Small intestine (tissue), 7 donors: Measurements from ENCODE around the gene ATP8B4. TPM values are rescaled to one million over a fixed set of nuclear protein-coding genes. Genes with fewer than 3 reads are reported as not detected.

ENCODE experiments used
- DNase-seq, 2 donors: peaks; one replicate each; pipeline versions ENCODE4 v3.0.0 to v3.0.0-alpha.2; 2013
- FAIRE-seq: peaks from 2 replicates; lab custom pipeline; 2012; peaks lifted over from hg19 to GRCh38; lab: Jason Lieb, UNC
- H3K27ac ChIP-seq, 3 donors: one replicate each; pipeline ENCODE4 v1.5.1; 2013; ENCODE audit warnings: low read length in 2 of 3, mild to moderate bottlenecking in 2 of 3, control low read depth in 1 of 3, inconsistent platforms in 1 of 3, low read depth in 1 of 3, moderate library complexity in 1 of 3
- H3K27me3 ChIP-seq, 3 donors: one replicate each; pipeline ENCODE4 v1.6.1; 2013; ENCODE audit warnings: low read length in 3 of 3, inconsistent platforms in 1 of 3; ENCODE audit not compliant: control insufficient read depth in 3 of 3, insufficient read depth in 3 of 3
- H3K36me3 ChIP-seq, 3 donors: one replicate each; pipeline ENCODE4 v1.6.1; 2013; ENCODE audit warnings: low read length in 3 of 3, inconsistent platforms in 1 of 3, low read depth in 1 of 3, mild to moderate bottlenecking in 1 of 3, moderate library complexity in 1 of 3; ENCODE audit not compliant: control insufficient read depth in 3 of 3, insufficient read depth in 2 of 3
- H3K4me1 ChIP-seq, 3 donors: one replicate each; pipeline ENCODE4 v1.6.1; 2013; ENCODE audit warnings: low read length in 2 of 3, inconsistent platforms in 1 of 3, low read depth in 1 of 3, mild to moderate bottlenecking in 1 of 3, moderate library complexity in 1 of 3; ENCODE audit not compliant: control insufficient read depth in 3 of 3, insufficient read depth in 2 of 3
- H3K4me3 ChIP-seq, 3 donors: one replicate each; pipeline ENCODE4 v1.5.1; 2013; ENCODE audit warnings: low read length in 3 of 3, control low read depth in 1 of 3, inconsistent platforms in 1 of 3, low read depth in 1 of 3, mild to moderate bottlenecking in 1 of 3, moderate library complexity in 1 of 3
- H3K9me3 ChIP-seq, 2 donors: one replicate each; pipeline ENCODE4 v1.6.1; 2013; ENCODE audit warnings: low read depth in 1 of 2, low read length in 1 of 2; ENCODE audit not compliant: control insufficient read depth in 2 of 2, insufficient read depth in 1 of 2
- WGBS, 3 donors: extraction: QIAGEN DNeasy Blood & Tissue Kit; methylation state at CpG; one replicate each; pipeline ENCODE4 v1.1.7; 2013; 5-methylcytosine and 5-hydroxymethylcytosine counted together
- polyA plus RNA-seq, 4 donors: library from polyadenylated mRNA; stranded (reverse) in 3 of 4; unstranded in 1 of 4; fragments of 200-250 nt in 3 of 4; fragments of 120-200 nt in 1 of 4; gene quantifications; one replicate each; pipeline versions ENCODE4 v1.2.1 to v1.2.3, GENCODE V29; 2013
- donor health status: healthy with polysubstance abuse.
- donor health status: control.
- donor health status: control.
- donor health status: Bipolar disorder and iron deficiency.
- donor health status: healthy.

The ATP8B4 gene
- polyA plus RNA-seq, 4 donors = 0.45 to 4.9 (median 1.9) TPM

DNA sequence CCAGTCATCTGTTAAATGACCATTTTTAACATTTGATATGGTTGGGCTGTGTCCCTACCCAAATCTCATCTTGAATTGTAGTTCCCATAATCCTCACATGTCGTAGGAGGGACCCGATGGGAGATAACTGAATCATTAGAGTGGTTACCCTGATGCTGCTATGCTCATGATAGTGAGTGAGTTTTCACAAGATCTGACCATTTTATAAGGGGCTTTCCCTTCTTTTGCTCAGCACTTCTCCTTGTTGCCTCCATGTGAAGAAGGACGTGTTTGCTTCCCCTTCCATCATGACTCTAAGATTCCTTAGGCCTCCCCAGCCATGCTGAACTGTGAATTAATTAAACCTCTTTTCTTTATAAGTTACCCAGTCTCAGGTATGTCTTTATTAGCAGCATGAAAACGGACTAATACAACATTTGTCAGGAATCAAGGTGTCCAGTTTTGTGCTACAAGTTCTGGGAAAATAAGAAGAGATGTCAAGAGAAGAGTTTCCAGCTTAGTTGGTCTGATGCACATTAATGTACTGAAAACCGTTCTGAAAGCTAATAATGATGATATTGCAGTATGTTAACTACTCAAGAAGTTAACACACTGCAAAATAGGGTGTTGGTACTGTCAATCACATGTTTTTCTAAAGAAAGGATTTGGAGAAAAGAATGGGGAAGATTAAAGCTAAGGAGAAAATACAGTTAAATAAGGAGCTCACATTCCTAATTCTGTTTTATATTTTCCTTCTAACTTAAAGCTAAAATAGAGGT, 67.9 kb downstream of the ATP8B4 start:
- H3K4me3 ChIP-seq = no peak overlapping the region
- no peaks in the 10 kb centered on the region for H3K36me3 ChIP-seq
- FAIRE-seq (no peak), DNase-seq (no peak)
- WGBS, 3 donors = 74 to 85% (median 85%) methylated on average over 5 of the region's 5 CpGs
- peaks cover 2 to 34% (median 7%) of the 10 kb centered on the region in 3 donors for H3K4me1 ChIP-seq
- no peaks in the 10 kb centered on the region for H3K27me3 ChIP-seq
- H3K27ac ChIP-seq = peak overlapping the region in 1 of 3 donors; percentile 18
- peaks cover 0 to 7% of the 10 kb centered on the region in 2 donors for H3K9me3 ChIP-seq

GRCh38 chr15:50049871-50050270, 69.2 kb downstream of the ATP8B4 start:
- H3K9me3 ChIP-seq = peaks cover 0 to 7% of the 10 kb centered on the region in 2 donors
- no peak overlapping the region for H3K27ac ChIP-seq
- H3K36me3 ChIP-seq = no peaks in the 10 kb centered on the region
- H3K4me3 ChIP-seq = no peak overlapping the region
- no peaks in the 10 kb centered on the region for H3K27me3 ChIP-seq
- peaks cover 2 to 21% (median 7%) of the 10 kb centered on the region in 3 donors for H3K4me1 ChIP-seq
- FAIRE-seq (no peak), DNase-seq (no peak)

DNA sequence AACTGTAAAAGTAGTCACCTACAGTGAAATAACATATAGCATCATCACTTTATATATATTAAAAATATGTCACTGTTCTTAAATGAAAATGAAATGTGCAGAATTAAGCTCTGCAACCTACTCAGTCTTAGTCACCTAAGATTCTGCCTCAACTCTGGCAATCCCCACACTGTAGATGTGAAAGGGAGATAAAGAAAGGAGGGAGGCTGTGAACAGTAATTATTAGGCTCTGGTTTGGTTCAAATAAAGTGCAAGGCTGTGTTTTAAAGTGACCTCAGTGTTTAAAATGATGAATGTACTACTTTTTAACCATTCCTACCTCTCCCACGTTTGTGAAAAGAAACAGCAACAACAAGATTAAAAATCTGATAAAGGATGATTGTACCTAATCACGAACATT, 72.2 kb downstream of the ATP8B4 start:
- no peak for DNase-seq
- Histone ChIP-seq H3K4me1 (peaks cover 0 to under 1% (median 0%) of the 10 kb centered on the region in 3 donors), H3K27ac (no peak overlapping the region), H3K27me3 (no peaks in the 10 kb centered on the region), H3K36me3 (no peaks in the 10 kb centered on the region), H3K4me3 (no peak overlapping the region), H3K9me3 (no peaks in the 10 kb centered on the region)
- WGBS, 3 donors = 47 to 53% (median 49%) methylated on average over 2 of the region's 2 CpGs
- no peak for FAIRE-seq

- H3K27me3 ChIP-seq = no peaks in the 10 kb centered on the region
- DNase-seq (no peak), FAIRE-seq (no peak)
- no peak overlapping the region for H3K4me3 ChIP-seq
- H3K27ac ChIP-seq = no peak overlapping the region
- H3K9me3 ChIP-seq = no peaks in the 10 kb centered on the region
- H3K36me3 ChIP-seq = no peaks in the 10 kb centered on the region
- 73 to 85% (median 76%) methylated on average over 1 of the region's 1 CpG for WGBS, 3 donors
- no peaks in the 10 kb centered on the region for H3K4me1 ChIP-seq
These were observed 72.9 kb downstream of the ATP8B4 start for GRCh38 chr15:50046159-50046558.

DNA sequence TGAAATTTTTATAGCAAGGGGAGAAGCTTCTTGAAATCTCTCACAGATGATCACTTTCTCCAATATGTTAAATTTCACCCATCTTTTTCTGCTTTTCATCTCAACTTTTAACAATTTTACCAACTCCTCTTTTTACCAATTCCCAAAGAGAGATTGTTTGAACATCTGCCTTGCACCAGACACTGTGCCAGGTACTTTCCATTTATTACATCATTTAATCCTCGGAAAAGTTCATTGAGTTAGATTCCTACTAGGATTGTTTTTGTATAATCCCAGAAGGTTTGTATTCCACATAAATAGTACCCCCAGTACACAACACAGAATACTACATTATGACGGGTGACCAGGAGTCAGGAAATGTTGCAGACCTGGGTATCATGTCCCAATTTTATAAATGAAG, 74.1 kb downstream of the ATP8B4 start:
- Histone ChIP-seq H3K4me1 (no peaks in the 10 kb centered on the region), H3K9me3 (no peaks in the 10 kb centered on the region), H3K27ac (no peak overlapping the region), H3K4me3 (no peak overlapping the region), H3K27me3 (no peaks in the 10 kb centered on the region), H3K36me3 (no peaks in the 10 kb centered on the region)
- FAIRE-seq (no peak), DNase-seq (no peak)
- 35 to 60% (median 45%) methylated on average over 2 of the region's 2 CpGs for WGBS, 3 donors

- FAIRE-seq (no peak), DNase-seq (no peak)
- Histone ChIP-seq H3K27me3 (no peaks in the 10 kb centered on the region), H3K27ac (no peak overlapping the region), H3K4me3 (no peak overlapping the region), H3K36me3 (no peaks in the 10 kb centered on the region), H3K9me3 (no peaks in the 10 kb centered on the region), H3K4me1 (no peaks in the 10 kb centered on the region)
These were observed 74.6 kb downstream of the ATP8B4 start for GRCh38 chr15:50044406-50044805.

GRCh38 chr15:50042775-50043174, 76.3 kb downstream of the ATP8B4 start:
- no peaks in the 10 kb centered on the region for H3K4me1 ChIP-seq
- no peaks in the 10 kb centered on the region for H3K27me3 ChIP-seq
- H3K9me3 ChIP-seq = no peaks in the 10 kb centered on the region
- 93 to 96% (median 93%) methylated on average over 2 of the region's 2 CpGs for WGBS, 3 donors
- H3K4me3 ChIP-seq = no peak overlapping the region
- H3K36me3 ChIP-seq = no peaks in the 10 kb centered on the region
- no peak overlapping the region for H3K27ac ChIP-seq
- FAIRE-seq (no peak), DNase-seq (no peak)

GRCh38 chr15:50030456-50030855, 88.6 kb downstream of the ATP8B4 start:
- Histone ChIP-seq H3K27ac (no peak overlapping the region), H3K36me3 (no peaks in the 10 kb centered on the region), H3K9me3 (no peaks in the 10 kb centered on the region), H3K27me3 (no peaks in the 10 kb centered on the region), H3K4me3 (no peak overlapping the region), H3K4me1 (no peaks in the 10 kb centered on the region)
- DNase-seq (no peak), FAIRE-seq (no peak)

GRCh38 chr15:50028326-50028725, 90.7 kb downstream of the ATP8B4 start:
- H3K27me3 ChIP-seq = no peaks in the 10 kb centered on the region
- FAIRE-seq = no peak

More at GRCh38 chr15:50028326-50028725, 90.7 kb downstream of the ATP8B4 start:
- H3K27ac ChIP-seq = no peak overlapping the region
- no peaks in the 10 kb centered on the region for H3K4me1 ChIP-seq
- no peaks in the 10 kb centered on the region for H3K9me3 ChIP-seq
- no peaks in the 10 kb centered on the region for H3K36me3 ChIP-seq
- H3K4me3 ChIP-seq = no peak overlapping the region
- DNase-seq = no peak
